Omental fat pad (tissue), 4 donors: ENCODE measurements around the gene MACROD1. TPM values are rescaled to one million over a fixed set of nuclear protein-coding genes. Genes with fewer than 3 reads are reported as not detected.

Source experiments
- ATAC-seq: fragments of 150-250 bp; one replicate; pipeline ENCODE4 v1.9.1; 2016; ENCODE audit warnings: mild to moderate bottlenecking, moderate library complexity; ENCODE audit not compliant: low FRiP score
- DNase-seq: peaks from one replicate; pipeline ENCODE4 v3.0.0-alpha.2; 2019; ENCODE audit warnings: low spot score
- total RNA-seq, 4 donors: library from RNA; depleted of rRNA; stranded (reverse); fragments of >200 nt; gene quantifications; one replicate each; pipeline ENCODE4 v1.1.0, GENCODE V29; 2016
- TF ChIP-seq, protein P1 (sequence below), 3 donors: fragments of 450-650 bp; IDR thresholded peaks; one replicate each; pipeline ENCODE4 v1.5.1; 2016 to 2017; ENCODE audit warnings: antibody characterized with exemption in 3 of 3, mild to moderate bottlenecking in 3 of 3, moderate library complexity in 2 of 3

MACROD1 gene
- total RNA-seq, 4 donors from 2014 or later, result 13.8 to 40.9 (median 26.2) TPM

DNA sequence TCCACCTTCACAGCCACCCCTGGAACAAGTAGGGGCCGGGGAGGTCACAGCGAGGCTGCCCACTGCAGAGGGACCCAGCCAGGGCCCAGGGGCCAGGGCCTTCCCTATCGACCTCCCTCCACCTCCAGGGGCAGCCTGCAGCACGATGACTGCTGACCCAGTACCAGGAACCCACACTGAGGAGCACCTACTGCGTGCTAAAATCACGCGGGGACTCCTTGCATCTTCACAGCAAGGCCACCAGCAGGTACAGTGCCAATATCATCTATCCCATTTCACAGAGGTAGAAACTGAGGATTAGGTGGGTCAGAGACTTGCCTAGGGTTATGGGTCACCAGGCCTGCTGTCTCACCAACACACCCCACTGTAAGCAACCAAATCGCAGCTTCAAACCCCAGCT is 14.6 kb downstream of the MACROD1 start:
- DNase-seq (no peak), ATAC-seq (no peak)
- TF ChIP-seq, protein P1, sequence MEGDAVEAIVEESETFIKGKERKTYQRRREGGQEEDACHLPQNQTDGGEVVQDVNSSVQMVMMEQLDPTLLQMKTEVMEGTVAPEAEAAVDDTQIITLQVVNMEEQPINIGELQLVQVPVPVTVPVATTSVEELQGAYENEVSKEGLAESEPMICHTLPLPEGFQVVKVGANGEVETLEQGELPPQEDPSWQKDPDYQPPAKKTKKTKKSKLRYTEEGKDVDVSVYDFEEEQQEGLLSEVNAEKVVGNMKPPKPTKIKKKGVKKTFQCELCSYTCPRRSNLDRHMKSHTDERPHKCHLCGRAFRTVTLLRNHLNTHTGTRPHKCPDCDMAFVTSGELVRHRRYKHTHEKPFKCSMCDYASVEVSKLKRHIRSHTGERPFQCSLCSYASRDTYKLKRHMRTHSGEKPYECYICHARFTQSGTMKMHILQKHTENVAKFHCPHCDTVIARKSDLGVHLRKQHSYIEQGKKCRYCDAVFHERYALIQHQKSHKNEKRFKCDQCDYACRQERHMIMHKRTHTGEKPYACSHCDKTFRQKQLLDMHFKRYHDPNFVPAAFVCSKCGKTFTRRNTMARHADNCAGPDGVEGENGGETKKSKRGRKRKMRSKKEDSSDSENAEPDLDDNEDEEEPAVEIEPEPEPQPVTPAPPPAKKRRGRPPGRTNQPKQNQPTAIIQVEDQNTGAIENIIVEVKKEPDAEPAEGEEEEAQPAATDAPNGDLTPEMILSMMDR (IDR thresholded peaks at IDR 0.05), result no peak

DNA sequence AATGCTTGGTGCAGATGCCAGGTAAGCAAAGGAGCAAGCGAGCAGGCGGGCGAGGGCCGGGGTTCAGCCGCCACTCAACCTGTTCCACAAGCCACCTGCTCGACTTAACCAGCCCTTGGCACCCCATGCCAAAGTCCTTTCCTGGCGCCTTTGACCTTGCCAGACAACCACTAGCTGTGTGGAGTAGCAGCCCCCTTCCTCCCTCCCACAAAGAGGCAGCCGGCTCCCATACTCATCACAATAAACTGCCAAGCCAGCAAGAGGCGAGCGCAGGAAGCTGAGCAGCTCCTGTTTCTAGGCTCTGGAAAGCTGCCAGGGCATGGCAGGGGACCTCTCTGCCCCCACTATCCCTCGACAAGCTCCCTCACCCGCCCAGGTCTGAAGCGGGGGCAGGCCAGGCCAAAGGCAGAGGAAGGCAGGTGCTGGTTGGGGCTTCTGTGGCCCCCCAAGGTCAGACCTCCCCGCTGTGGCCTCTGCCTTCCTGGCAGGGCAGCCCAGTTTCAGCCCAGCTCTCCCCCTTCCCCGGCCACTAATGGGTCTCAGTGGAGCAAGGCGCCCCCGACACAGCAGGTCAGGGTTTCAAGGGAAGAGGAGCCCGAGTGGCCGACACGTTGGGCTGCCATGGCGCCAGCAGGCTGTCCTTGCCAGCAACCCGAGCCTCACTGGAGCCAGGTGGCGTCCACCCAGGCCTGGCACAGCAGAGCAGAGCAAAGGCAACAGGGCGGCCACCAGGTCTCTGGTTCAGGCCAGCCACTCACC is 15.3 kb downstream of the MACROD1 start:
- TF ChIP-seq, protein P1 (IDR thresholded peaks at IDR 0.05), result no peak
- DNase-seq, result no peak
- ATAC-seq, result no peak

DNA sequence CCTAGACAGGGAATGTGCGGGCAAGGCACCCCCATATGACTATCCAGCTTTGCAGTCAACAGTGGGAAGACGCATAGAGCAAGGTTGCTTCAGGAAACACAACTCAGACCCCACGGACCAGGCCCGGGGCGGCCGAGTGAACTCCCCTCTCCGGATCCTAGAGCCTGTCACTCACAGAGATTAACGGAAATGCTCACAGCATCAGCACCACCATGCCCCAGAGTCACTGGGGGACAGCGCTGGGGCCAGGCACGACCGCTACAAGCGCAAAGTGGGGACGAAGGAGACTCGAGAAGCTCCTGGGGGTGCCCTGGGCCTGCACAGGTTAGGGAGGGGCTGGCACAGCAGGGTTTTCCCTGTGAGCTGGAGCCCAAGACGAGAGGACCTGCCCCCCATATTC is 15.9 kb downstream of the MACROD1 start:
- TF ChIP-seq, protein P1 (IDR thresholded peaks at IDR 0.05), result no peak
- ATAC-seq (no peak), DNase-seq (no peak)

DNA sequence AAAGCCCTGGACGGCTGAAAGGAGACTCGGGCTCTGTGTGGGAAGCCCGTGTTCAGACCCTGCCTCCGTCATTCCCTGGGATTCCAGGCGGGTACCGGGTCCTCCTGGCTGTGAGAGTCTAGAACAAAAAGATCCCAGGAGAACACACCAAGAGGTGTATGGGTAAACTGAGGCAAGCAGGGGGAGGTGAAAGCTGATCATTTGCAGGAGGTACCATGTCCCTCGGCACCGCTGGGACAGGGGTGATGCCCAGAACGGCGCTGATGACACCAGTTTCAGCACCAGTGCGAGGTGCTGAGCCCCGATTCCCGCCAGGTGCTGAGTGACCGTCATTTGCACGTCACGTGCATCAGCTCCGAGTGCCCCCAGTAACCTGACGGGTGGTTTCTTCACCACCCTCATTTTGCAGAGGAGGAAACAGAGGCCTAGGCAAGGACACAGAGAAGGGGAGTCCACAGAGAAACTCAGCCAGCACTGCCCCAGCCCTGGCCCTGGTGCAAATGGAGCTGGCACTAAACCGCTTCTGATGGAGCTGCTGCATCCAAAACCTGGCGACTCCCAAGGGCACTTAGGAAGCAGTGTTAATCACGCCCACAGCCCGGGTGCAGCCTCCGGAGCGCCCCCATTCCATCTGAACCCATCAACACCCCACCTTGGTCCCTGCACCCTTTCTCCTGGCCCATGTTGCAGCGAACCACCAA is 16.8 kb downstream of the MACROD1 start:
- no peak for ATAC-seq
- DNase-seq, result no peak
- TF ChIP-seq, protein P1 (IDR thresholded peaks at IDR 0.05), result no peak

DNA sequence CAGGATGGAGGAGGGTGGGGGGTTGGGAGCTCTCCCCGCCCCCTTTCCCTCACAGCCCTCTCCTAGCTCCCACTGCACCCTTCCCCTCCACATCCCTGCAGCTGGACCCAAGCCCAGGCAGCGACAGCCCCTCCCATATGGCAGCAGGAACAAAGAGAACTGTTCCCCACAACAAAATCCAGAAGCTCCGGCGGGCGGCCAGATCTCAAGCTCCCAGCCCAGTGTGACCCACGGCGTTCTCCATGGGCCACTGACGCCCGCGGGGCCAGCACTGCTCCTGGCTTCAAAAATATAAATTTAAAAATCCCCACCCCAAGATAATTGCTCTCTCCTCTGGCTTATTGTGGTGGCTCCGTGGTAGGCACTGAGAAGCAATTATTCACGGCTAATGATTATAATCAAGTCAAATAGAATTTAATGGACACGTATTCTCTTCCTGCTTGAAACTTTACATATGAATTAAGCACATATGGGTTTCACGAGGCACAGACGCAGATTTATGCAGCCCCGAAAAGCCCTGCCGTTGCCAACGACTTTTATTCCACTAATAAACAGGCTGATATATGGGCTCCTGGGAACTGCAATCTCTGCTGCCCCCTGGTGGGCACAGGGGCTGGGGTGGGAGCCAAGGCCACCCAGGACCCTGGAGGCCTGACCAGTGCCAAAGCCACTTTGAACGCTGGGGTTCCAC is 17.5 kb downstream of the MACROD1 start:
- ATAC-seq (peak; percentile 43), DNase-seq (peak; percentile 88)
- TF ChIP-seq, protein P1 (IDR thresholded peaks at IDR 0.05), result peak in 2 of 3 donors; percentile 8 to 83

DNA sequence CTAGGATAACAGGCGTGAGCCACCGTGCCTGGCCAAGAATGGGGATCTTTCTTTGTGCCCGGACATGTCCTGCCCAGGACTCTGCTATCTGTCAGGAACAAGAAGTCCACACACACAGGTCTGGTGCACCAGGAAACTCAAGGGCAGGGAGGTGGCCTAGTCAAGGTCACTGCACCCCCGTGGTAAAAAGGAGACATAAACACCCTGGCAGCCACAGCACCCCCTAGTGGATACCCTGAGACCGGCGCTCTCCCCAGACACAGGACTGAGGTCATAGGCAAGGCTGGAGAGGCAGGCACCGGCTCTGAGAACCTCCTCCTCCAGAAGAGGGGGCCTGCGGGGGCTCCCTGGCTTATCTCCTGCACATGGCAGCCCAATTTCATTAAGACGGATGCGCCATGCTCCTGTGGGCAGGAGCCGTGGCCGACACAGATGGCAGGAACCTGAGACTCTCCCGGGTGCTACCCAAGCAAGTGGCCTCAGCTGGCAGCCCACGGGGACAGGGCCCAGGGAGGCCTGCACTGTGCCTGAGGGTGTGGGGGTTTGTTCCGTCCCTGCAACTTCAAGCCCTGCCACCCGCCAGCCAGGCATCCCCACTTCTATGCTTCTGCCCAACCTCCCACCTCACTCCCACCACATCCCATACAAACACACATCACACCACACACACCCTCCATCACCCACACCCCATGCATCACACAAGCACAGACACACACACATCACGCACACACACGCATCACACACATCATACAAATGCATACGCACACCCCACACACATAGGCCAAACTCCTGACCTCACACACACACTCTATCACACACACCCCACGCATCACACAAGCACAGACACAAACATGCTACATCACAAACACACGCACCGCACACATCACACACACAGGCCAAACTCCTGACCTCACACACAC is 19.6 kb downstream of the MACROD1 start:
- ATAC-seq (no peak), DNase-seq (peak; percentile 34)
- TF ChIP-seq, protein P1 (IDR thresholded peaks at IDR 0.05), result no peak
